ENCODE measurements around the gene GDPD5.

GRCh38 chr11:75461151-75461550 lies 64.6 kb downstream of the GDPD5 start:
- no peak for TF ChIP-seq ZC3H10 (CRISPR knock-in tag; IDR thresholded peaks at IDR 0.05)
- no peak for TF ChIP-seq CREB5 (CRISPR knock-in tag; IDR thresholded peaks at IDR 0.05; ENCODE audit: low read depth)
- no peak for TF ChIP-seq CSRNP3 (CRISPR knock-in tag; IDR thresholded peaks at IDR 0.05)
- no peak for TF ChIP-seq ZNF8 (CRISPR knock-in tag; IDR thresholded peaks at IDR 0.05)
- TF ChIP-seq ZFP3 (CRISPR knock-in tag; IDR thresholded peaks at IDR 0.05), result no peak
- TF ChIP-seq PATZ1 (CRISPR knock-in tag; IDR thresholded peaks at IDR 0.05; ENCODE audit: borderline replicate concordance), result no peak
- no peak for TF ChIP-seq TOX (CRISPR knock-in tag; IDR thresholded peaks at IDR 0.05; ENCODE audit: borderline replicate concordance)
- TF ChIP-seq TCF4 (CRISPR knock-in tag; IDR thresholded peaks at IDR 0.05; ENCODE audit: borderline replicate concordance), result no peak
- no peak for TF ChIP-seq GLIS3 (CRISPR knock-in tag; IDR thresholded peaks at IDR 0.05)
- no peak for TF ChIP-seq TSHZ2 (CRISPR knock-in tag; IDR thresholded peaks at IDR 0.05)
- no peak for TF ChIP-seq ZNF565 (CRISPR knock-in tag; conservative IDR thresholded peaks at IDR 0.05; ENCODE audit: low read depth)
- TF ChIP-seq POU6F1 (CRISPR knock-in tag; IDR thresholded peaks at IDR 0.05; ENCODE audit: borderline replicate concordance, low read depth), result no peak
- TF ChIP-seq RARB (CRISPR knock-in tag; IDR thresholded peaks at IDR 0.05), result no peak
- no peak for TF ChIP-seq ESRRG (CRISPR knock-in tag; IDR thresholded peaks at IDR 0.05)
